Gastroesophageal sphincter (tissue), 4 donors: ENCODE data around the gene SNRNP27. TPM values are rescaled to one million over a fixed set of nuclear protein-coding genes. Genes with fewer than 3 reads are reported as not detected.

Source experiments
- ATAC-seq: fragments of 150-250 bp; one replicate; pipeline ENCODE4 v1.9.1; 2016; ENCODE audit warnings: mild to moderate bottlenecking, moderate library complexity
- H3K27ac ChIP-seq, 4 donors: fragments of 200-600 bp; sonication (generic) in 3 of 4; 1 replicate in 3 of 4; 2 replicates in 1 of 4; pipeline ENCODE4 v1.5.1; 2016 to 2019
- H3K27me3 ChIP-seq: fragments of 200-600 bp; sonication (generic); one replicate; pipeline ENCODE4 v1.5.1; 2019
- H3K36me3 ChIP-seq, 2 donors: fragments of 200-600 bp; sonication (generic); one replicate each; pipeline ENCODE4 v1.5.1; 2019; ENCODE audit warnings: control low read depth in 1 of 2
- H3K4me1 ChIP-seq, 3 donors: fragments of 200-600 bp; sonication (generic); 1 replicate in 2 of 3; 2 replicates in 1 of 3; pipeline ENCODE4 v1.5.1; 2016 to 2019; ENCODE audit warnings: control low read depth in 2 of 3
- H3K4me3 ChIP-seq, 2 donors: fragments of 200-600 bp; sonication (generic); one replicate each; pipeline ENCODE4 v1.5.1; 2019; ENCODE audit warnings: mild to moderate bottlenecking in 1 of 2, moderate library complexity in 1 of 2
- H3K9me3 ChIP-seq, 3 donors: fragments of 200-600 bp; sonication (generic); one replicate each; pipeline ENCODE4 v1.5.1; 2017 to 2019; ENCODE audit warnings: control low read depth in 2 of 3
- EP300 ChIP-seq: sonication (generic); formaldehyde crosslinking; IDR thresholded peaks from one replicate; pipeline ENCODE4 v1.6.1; 2017; ENCODE audit warnings: antibody characterized with exemption, mild to moderate bottlenecking
- POLR2A ChIP-seq, 2 donors: fragments of 450-650 bp; IDR thresholded peaks; one replicate each; pipeline ENCODE4 v1.6.1; 2017; ENCODE audit warnings: antibody characterized with exemption in 2 of 2, mild to moderate bottlenecking in 2 of 2, moderate library complexity in 1 of 2
- POLR2AphosphoS5 ChIP-seq: sonication (generic); formaldehyde crosslinking; IDR thresholded peaks from one replicate; pipeline ENCODE4 v1.6.1; 2017; ENCODE audit warnings: antibody characterized with exemption
- WGBS, 2 donors: methylation state at CpG; one replicate each; pipeline ENCODE4 v1.1.5; 2018; ENCODE audit warnings: low coverage in 1 of 2; 5-methylcytosine and 5-hydroxymethylcytosine counted together
- total RNA-seq, 4 donors: library from RNA; depleted of rRNA; stranded (reverse); fragments of >200 nt; gene quantifications; one replicate each; pipeline ENCODE4 v1.1.0, GENCODE V29; 2016
- TF ChIP-seq, protein P1 (sequence below), 4 experiments: fragments of 200-600 bp in 2 of 4; fragments of 450-650 bp in 2 of 4; sonication (generic) in 1 of 4; IDR thresholded peaks; one replicate each; pipeline ENCODE4 v1.5.1; 2017 to 2019; ENCODE audit warnings: antibody characterized with exemption in 4 of 4, mild to moderate bottlenecking in 2 of 4, moderate library complexity in 2 of 4

Gene SNRNP27
- total RNA-seq, 4 donors from 2014 or later, result 59.4 to 87.8 (median 75.9) TPM

DNA sequence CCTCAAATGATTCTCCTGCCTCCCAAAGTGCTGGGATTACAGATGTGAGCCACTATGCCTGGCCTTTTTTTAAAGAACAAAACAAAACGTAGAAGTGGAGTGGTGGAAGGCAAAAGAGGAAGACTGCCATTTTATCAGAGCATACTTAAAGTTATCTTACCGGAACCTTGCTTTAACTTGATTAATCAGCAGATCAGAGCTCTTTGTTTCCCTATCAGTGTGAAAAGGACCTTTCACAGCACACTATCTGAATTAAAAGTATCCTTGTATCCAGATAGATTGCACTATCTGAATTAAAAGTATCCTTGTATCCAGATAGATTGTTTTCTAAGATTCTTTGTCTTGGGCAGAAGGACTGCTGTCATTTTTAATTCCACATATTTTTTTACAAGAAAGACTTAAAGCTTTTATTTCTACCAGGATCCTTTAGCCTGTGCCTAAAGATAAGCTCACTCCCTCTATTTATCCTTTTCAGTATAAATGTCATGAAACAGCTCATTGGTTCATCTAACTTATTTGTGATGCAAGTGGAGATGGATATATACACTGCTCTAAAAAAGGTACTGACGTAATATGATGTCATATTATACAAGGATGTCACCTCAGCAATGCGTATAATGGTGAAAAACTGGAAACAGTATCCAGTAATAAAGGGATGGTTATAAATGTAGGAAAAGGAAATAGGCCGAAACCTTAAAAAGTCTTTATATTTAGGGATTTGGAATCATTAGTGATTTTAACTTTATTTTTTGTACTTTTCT, 46.5 kb upstream of the SNRNP27 start:
- no peaks in the 10 kb centered on the region for H3K27me3 ChIP-seq
- ATAC-seq, result no peak
- TF ChIP-seq EP300, result no peak
- no peak for TF ChIP-seq POLR2A (IDR thresholded peaks at IDR 0.05)
- TF ChIP-seq, protein P1, sequence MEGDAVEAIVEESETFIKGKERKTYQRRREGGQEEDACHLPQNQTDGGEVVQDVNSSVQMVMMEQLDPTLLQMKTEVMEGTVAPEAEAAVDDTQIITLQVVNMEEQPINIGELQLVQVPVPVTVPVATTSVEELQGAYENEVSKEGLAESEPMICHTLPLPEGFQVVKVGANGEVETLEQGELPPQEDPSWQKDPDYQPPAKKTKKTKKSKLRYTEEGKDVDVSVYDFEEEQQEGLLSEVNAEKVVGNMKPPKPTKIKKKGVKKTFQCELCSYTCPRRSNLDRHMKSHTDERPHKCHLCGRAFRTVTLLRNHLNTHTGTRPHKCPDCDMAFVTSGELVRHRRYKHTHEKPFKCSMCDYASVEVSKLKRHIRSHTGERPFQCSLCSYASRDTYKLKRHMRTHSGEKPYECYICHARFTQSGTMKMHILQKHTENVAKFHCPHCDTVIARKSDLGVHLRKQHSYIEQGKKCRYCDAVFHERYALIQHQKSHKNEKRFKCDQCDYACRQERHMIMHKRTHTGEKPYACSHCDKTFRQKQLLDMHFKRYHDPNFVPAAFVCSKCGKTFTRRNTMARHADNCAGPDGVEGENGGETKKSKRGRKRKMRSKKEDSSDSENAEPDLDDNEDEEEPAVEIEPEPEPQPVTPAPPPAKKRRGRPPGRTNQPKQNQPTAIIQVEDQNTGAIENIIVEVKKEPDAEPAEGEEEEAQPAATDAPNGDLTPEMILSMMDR (IDR thresholded peaks at IDR 0.05), result no peak
- no peak for TF ChIP-seq POLR2AphosphoS5
- no peaks in the 10 kb centered on the region for H3K4me1 ChIP-seq
- peaks cover 0 to 84% of the 10 kb centered on the region in 2 donors for H3K36me3 ChIP-seq
- 90 to 94% methylated on average over 5 of the region's 5 CpGs for WGBS, 2 donors
- no peak overlapping the region for H3K27ac ChIP-seq
- no peak overlapping the region for H3K4me3 ChIP-seq
- no peaks in the 10 kb centered on the region for H3K9me3 ChIP-seq

DNA sequence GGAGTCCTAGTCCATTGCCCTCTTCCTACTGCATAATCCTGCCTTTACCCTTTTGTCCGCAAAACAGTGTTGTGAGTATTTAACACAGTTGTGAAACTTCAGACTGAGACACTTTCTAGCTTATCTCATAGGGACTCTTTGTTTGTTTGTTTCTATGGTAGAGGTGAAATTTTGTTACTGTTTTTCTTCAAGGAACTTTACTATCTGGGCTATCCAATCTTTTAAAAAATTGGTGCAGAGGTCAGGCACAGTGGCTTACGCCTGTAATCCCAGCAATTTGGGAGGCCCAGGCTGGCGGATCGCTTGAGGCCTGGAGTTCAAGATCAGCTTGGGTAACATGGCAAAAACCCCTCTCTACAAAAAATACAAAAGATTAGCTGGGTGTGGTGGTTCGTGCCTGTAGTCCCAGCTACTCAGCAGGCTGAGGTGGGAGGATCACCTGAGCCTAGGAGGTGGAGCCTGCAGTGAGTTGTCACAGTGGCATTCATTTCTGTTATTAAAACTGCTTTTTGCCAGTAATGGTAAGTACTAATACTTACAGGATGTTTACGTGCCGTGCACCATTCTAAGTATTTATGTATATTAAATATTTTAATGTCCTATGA, 45.5 kb upstream of the SNRNP27 start:
- WGBS, 2 donors, result 92% methylated on average over 6 to 7 of the region's 7 CpGs

DNA sequence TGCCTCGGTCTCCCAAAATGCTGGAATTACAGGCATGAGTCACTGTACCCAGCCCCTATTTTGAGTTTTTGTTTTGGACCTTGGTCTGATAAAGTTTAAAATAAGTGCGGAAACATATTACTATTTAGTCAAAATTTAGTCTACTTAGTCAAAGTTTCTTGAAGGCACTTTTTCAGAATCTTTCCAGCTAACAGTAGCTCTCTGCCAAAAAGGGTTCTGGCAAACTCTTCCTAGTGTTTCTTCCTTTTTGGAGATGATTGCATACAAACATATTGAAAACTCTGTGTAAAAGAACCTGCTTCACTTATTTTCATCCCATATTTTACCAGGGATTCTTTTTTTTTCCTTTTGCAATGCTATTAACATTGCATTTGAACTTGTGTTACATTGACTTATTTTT, 35.5 kb upstream of the SNRNP27 start:
- H3K36me3 ChIP-seq, result peaks cover 0 to 50% of the 10 kb centered on the region in 2 donors
- no peak for ATAC-seq

More for the DNA sequence above, 45.5 kb upstream of the SNRNP27 start:
- Histone ChIP-seq H3K4me1 (no peaks in the 10 kb centered on the region), H3K36me3 (peaks cover 0 to 91% of the 10 kb centered on the region in 2 donors), H3K27ac (no peak overlapping the region), H3K27me3 (no peaks in the 10 kb centered on the region), H3K9me3 (no peaks in the 10 kb centered on the region), H3K4me3 (no peak overlapping the region)
- TF ChIP-seq EP300, result no peak
- TF ChIP-seq, protein P1 (IDR thresholded peaks at IDR 0.05), result no peak
- no peak for TF ChIP-seq POLR2AphosphoS5
- no peak for TF ChIP-seq POLR2A (IDR thresholded peaks at IDR 0.05)
- no peak for ATAC-seq

DNA sequence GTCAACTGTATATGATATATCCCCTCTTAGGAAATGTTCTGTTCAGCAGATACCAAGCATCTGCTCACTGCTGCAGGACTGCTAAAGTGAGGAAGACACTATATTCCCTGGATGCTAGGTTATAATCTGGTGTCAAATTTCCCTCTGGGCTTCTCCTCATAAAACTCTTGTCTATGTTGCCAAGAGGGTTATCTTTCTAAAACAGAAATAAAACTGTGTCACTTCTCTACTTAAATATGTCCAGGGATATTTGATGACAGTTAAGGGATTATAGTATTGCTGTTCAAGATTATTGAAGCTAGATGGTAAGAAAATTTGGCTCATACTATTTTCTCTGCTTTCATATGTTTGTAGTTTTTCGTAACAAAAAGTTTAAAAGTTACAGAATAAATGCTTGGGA, 30.5 kb upstream of the SNRNP27 start:
- no peak overlapping the region for H3K27ac ChIP-seq
- WGBS, 2 donors, result 92 to 100% methylated on average over 1 of the region's 1 CpG
- TF ChIP-seq EP300 (no peak), POLR2A (IDR thresholded peaks at IDR 0.05) (no peak), POLR2AphosphoS5 (no peak)
- TF ChIP-seq, protein P1 (IDR thresholded peaks at IDR 0.05), result no peak
- ATAC-seq, result no peak
- H3K4me1 ChIP-seq, result no peaks in the 10 kb centered on the region
- H3K27me3 ChIP-seq, result no peaks in the 10 kb centered on the region
- H3K9me3 ChIP-seq, result no peaks in the 10 kb centered on the region
- H3K36me3 ChIP-seq, result peaks cover 0 to 67% of the 10 kb centered on the region in 2 donors
- no peak overlapping the region for H3K4me3 ChIP-seq

More for the DNA sequence above, 35.5 kb upstream of the SNRNP27 start:
- Histone ChIP-seq H3K27me3 (no peaks in the 10 kb centered on the region), H3K9me3 (no peaks in the 10 kb centered on the region), H3K4me3 (no peak overlapping the region), H3K27ac (no peak overlapping the region), H3K4me1 (no peaks in the 10 kb centered on the region)
- TF ChIP-seq, protein P1 (IDR thresholded peaks at IDR 0.05), result no peak
- TF ChIP-seq POLR2A (IDR thresholded peaks at IDR 0.05), result no peak
- no peak for TF ChIP-seq POLR2AphosphoS5
- TF ChIP-seq EP300, result no peak
- 91 to 100% methylated on average over 2 of the region's 2 CpGs for whole genome bisulfite sequencing, 2 donors
